ENCODE measurements around the gene ZNRF2.

Gene ZNRF2

DNA sequence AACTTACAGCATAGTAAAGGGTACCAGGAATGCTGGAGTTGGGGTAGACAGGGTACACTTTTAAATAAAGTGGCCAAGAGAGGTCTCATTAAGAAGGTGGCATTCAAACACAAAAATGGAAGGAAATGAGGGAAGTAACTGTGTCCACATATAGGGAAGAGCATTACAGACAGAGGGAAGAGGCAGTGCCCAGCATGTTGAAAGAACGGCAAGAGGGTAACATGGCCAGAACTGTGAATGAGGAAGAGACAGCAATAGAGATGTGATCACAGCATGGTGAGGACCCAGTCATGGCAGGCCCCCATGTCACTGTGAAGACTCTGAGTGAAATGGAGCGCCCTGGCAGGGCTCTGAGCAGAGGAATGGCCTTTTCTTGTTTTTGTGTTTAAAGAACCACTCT, 35.1 kb upstream of the ZNRF2 start:
- Histone ChIP-seq H3K36me3 (ENCODE audit: insufficient read depth, low read length) (no peaks in the 10 kb centered on the region; the same call in 1 of the 2 replicates), H3K9me2 (ENCODE audit: low read depth, low read length) (no peaks in the 10 kb centered on the region), H3K9ac (ENCODE audit: low read length) (no peak overlapping the region), H3K79me2 (ENCODE audit: insufficient read depth, low read length) (no peaks in the 10 kb centered on the region), H4K20me1 (ENCODE audit: insufficient read depth, low read length) (no peaks in the 10 kb centered on the region), H2AFZ (ENCODE audit: low read length) (no peak overlapping the region), H3K27ac (ENCODE audit: low read depth, low read length, poor library complexity, severe bottlenecking) (peak overlapping the region; percentile 12), H3F3A (ENCODE audit: insufficient read depth, low read length) (no peaks in the 10 kb centered on the region), H3K4me2 (ENCODE audit: low read length) (no peak overlapping the region), H3K4me3 (ENCODE audit: low read depth, low read length, poor library complexity, severe bottlenecking) (no peak overlapping the region), H3K27me3 (ENCODE audit: insufficient read depth, low read length) (no peaks in the 10 kb centered on the region), H3K9me3 (ENCODE audit: low read length) (0 out of 2 replicates have a peak, but pooled peaks cover 3% of the 10 kb centered on the region), H3K4me1 (ENCODE audit: insufficient read depth, low read length, severe bottlenecking) (peaks cover 46% of the 10 kb centered on the region)
- TF ChIP-seq, protein P1, sequence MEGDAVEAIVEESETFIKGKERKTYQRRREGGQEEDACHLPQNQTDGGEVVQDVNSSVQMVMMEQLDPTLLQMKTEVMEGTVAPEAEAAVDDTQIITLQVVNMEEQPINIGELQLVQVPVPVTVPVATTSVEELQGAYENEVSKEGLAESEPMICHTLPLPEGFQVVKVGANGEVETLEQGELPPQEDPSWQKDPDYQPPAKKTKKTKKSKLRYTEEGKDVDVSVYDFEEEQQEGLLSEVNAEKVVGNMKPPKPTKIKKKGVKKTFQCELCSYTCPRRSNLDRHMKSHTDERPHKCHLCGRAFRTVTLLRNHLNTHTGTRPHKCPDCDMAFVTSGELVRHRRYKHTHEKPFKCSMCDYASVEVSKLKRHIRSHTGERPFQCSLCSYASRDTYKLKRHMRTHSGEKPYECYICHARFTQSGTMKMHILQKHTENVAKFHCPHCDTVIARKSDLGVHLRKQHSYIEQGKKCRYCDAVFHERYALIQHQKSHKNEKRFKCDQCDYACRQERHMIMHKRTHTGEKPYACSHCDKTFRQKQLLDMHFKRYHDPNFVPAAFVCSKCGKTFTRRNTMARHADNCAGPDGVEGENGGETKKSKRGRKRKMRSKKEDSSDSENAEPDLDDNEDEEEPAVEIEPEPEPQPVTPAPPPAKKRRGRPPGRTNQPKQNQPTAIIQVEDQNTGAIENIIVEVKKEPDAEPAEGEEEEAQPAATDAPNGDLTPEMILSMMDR (IDR thresholded peaks at IDR 0.05; ENCODE audit: low read length), result no peak
- TF ChIP-seq EZH2 (IDR thresholded peaks at IDR 0.05; ENCODE audit: borderline replicate concordance, low read length), result no peak

DNA sequence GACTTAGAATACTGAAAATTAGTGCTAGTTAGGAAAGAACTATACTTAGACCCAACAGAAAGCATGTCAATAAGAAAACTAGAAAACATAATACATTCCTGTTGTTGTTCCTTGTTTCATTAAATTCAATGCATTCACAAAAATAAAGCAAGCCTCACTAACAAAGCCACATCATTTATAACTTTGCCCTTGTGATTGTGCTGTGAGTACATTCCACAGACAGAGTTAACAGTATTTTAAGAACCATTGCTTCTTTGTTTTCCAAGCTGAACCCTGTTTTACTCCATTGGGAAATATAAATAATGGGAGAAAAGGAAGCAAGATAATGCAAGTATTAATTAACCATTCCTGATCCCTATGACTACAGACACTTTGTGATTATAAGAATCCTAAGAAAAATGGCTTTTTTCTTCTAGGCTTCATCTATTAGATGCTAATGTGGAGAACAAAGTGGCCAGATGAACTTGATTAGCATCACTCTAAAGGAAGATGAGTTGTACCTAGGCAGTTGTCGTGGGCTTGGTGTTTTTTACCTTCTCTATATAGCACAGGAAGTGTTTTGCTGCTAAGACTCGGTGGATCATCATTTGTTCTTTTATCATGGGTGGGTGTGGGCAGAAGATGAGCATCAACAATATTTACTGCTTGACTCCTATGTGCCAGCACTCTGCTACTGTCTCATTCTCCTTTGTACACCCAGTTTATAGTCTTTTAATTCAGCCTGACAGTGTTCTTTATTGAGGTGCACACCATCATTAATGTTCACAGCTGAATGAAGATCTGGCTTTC, 34.2 kb upstream of the ZNRF2 start:
- Histone ChIP-seq H3K9ac (ENCODE audit: low read length) (no peak overlapping the region), H3K4me2 (ENCODE audit: low read length) (no peak overlapping the region), H3K9me3 (ENCODE audit: low read length) (no peaks in the 10 kb centered on the region), H3K79me2 (ENCODE audit: insufficient read depth, low read length) (no peaks in the 10 kb centered on the region), H3K36me3 (ENCODE audit: insufficient read depth, low read length) (no peaks in the 10 kb centered on the region), H3K4me3 (ENCODE audit: low read depth, low read length, poor library complexity, severe bottlenecking) (no peak overlapping the region), H3K4me1 (ENCODE audit: insufficient read depth, low read length, severe bottlenecking) (peaks cover 44% of the 10 kb centered on the region), H3K9me2 (ENCODE audit: low read depth, low read length) (no peaks in the 10 kb centered on the region), H3K27ac (ENCODE audit: low read depth, low read length, poor library complexity, severe bottlenecking) (no peak overlapping the region), H4K20me1 (ENCODE audit: insufficient read depth, low read length) (no peaks in the 10 kb centered on the region), H3K27me3 (ENCODE audit: insufficient read depth, low read length) (no peaks in the 10 kb centered on the region), H3F3A (ENCODE audit: insufficient read depth, low read length) (no peaks in the 10 kb centered on the region), H2AFZ (ENCODE audit: low read length) (no peak overlapping the region)
- TF ChIP-seq, protein P1 (IDR thresholded peaks at IDR 0.05; ENCODE audit: low read length), result no peak
- no peak for TF ChIP-seq EZH2 (IDR thresholded peaks at IDR 0.05; ENCODE audit: borderline replicate concordance, low read length)

DNA sequence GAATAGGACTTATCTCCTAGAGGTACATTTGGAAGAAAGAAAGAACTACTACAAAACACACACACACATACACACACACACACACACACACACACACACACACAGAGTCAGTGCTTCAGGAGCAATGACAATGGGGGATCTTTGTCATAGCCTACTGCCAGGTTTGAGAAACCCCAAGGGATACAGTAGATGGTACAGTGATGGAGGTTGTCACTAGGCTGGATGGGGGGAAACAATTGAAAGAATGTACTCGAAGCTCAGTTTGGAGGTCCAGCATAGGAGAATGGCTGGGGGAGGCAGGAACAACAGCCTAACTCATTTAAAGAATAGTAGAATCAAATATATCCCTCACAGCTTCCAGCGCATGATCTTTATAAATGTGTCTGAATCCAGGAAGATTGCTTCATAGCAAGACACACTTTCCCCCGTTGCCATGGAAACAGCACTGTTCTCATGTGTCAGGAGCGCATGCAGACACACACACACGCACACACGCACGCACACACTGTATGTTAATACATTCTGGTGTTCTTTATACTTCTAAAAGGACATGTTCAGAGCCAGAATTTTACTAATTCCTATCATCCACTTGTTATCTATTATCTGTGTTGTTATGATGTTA, 32.6 kb upstream of the ZNRF2 start:
- Histone ChIP-seq H3K4me3 (ENCODE audit: low read depth, low read length, poor library complexity, severe bottlenecking) (no peak overlapping the region), H3K36me3 (ENCODE audit: insufficient read depth, low read length) (no peaks in the 10 kb centered on the region), H3K4me1 (ENCODE audit: insufficient read depth, low read length, severe bottlenecking) (peaks cover 40% of the 10 kb centered on the region), H4K20me1 (ENCODE audit: insufficient read depth, low read length) (no peaks in the 10 kb centered on the region), H3K9me3 (ENCODE audit: low read length) (no peaks in the 10 kb centered on the region), H3F3A (ENCODE audit: insufficient read depth, low read length) (no peaks in the 10 kb centered on the region), H3K9me2 (ENCODE audit: low read depth, low read length) (no peaks in the 10 kb centered on the region), H3K4me2 (ENCODE audit: low read length) (no peak overlapping the region), H3K9ac (ENCODE audit: low read length) (no peak overlapping the region), H3K27me3 (ENCODE audit: insufficient read depth, low read length) (no peaks in the 10 kb centered on the region), H2AFZ (ENCODE audit: low read length) (no peak overlapping the region), H3K79me2 (ENCODE audit: insufficient read depth, low read length) (no peaks in the 10 kb centered on the region), H3K27ac (ENCODE audit: low read depth, low read length, poor library complexity, severe bottlenecking) (no peak overlapping the region)
- no peak for TF ChIP-seq EZH2 (IDR thresholded peaks at IDR 0.05; ENCODE audit: borderline replicate concordance, low read length)
- TF ChIP-seq, protein P1 (IDR thresholded peaks at IDR 0.05; ENCODE audit: low read length), result no peak

Measured in OCI-LY1 (cell line).